ENCODE measurements around the gene MGLL. TPM values are rescaled to one million over a fixed set of nuclear protein-coding genes. Genes with fewer than 3 reads are reported as not detected.

The MGLL gene
- total RNA-seq, 2 donors from 2014 or later, result 123 to 200 TPM

GRCh38 chr3:127768346-127769008 lies 53.8 kb downstream of the MGLL start:
- TF ChIP-seq CTCF (IDR thresholded peaks at IDR 0.05), result no peak
- Histone ChIP-seq H3K27ac (peak overlapping the region; percentile 36), H3K4me1 (peaks cover 10% of the 10 kb centered on the region), H3K9ac (ENCODE audit: low read depth in 2 of 2, low read length in 2 of 2) (no peak overlapping the region), H3K9me3 (no peaks in the 10 kb centered on the region), H3K4me3 (no peak overlapping the region), H3K27me3 (no peaks in the 10 kb centered on the region), H3K36me3 (no peaks in the 10 kb centered on the region)
- intact Hi-C loops (cut with DNase I), result no loop called here
- no peak for DNase-seq

DNA sequence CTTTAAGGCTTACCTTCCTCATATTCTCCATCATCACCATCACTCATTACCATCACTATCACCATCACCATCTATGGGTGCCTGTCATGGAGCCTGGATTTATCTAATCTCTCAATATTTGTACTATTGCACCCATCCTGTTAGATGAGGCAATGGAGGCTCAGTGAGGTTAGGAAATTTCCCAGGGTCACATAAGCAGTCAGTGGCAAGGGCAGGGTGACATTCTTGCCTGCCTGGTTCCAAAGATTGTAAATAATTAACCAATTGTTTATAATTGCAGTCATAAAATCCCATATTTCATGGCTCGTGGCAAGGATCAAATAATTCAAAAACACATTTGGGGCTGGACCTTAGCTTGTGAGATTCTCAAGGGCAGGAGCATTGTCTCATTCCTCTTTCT lies 55.2 kb downstream of the MGLL start:
- DNase-seq, result no peak
- H3K36me3 ChIP-seq, result no peaks in the 10 kb centered on the region
- no peak overlapping the region for H3K4me3 ChIP-seq
- TF ChIP-seq CTCF (IDR thresholded peaks at IDR 0.05), result no peak
- no peak overlapping the region for H3K9ac ChIP-seq (ENCODE audit: low read depth in 2 of 2, low read length in 2 of 2)
- no peaks in the 10 kb centered on the region for H3K9me3 ChIP-seq
- H3K27me3 ChIP-seq, result no peaks in the 10 kb centered on the region
- intact Hi-C loops (cut with DNase I), result no loop called here
- H3K27ac ChIP-seq, result no peak overlapping the region
- peaks cover 10% of the 10 kb centered on the region for H3K4me1 ChIP-seq

- Histone ChIP-seq H3K9me3 (no peaks in the 10 kb centered on the region), H3K9ac (ENCODE audit: low read depth in 2 of 2, low read length in 2 of 2) (no peak overlapping the region), H3K4me3 (no peak overlapping the region), H3K4me1 (peaks cover 10% of the 10 kb centered on the region), H3K27ac (no peak overlapping the region), H3K36me3 (no peaks in the 10 kb centered on the region), H3K27me3 (no peaks in the 10 kb centered on the region)
- TF ChIP-seq CTCF (IDR thresholded peaks at IDR 0.05), result no peak
- intact Hi-C loops (cut with DNase I), result no loop called here
- DNase-seq, result no peak
Observed at GRCh38 chr3:127765735-127766134, 56.6 kb downstream of the MGLL start.

GRCh38 chr3:127764841-127765362 lies 57.4 kb downstream of the MGLL start:
- no peaks in the 10 kb centered on the region for H3K27me3 ChIP-seq
- no peaks in the 10 kb centered on the region for H3K36me3 ChIP-seq
- no peak for DNase-seq
- TF ChIP-seq CTCF (IDR thresholded peaks at IDR 0.05), result no peak
- no peak overlapping the region for H3K4me3 ChIP-seq
- H3K4me1 ChIP-seq, result peaks cover 10% of the 10 kb centered on the region
- intact Hi-C loops (cut with DNase I), result no loop called here
- no peak overlapping the region for H3K9ac ChIP-seq (ENCODE audit: low read depth in 2 of 2, low read length in 2 of 2)
- no peaks in the 10 kb centered on the region for H3K9me3 ChIP-seq
- H3K27ac ChIP-seq, result no peak overlapping the region

DNA sequence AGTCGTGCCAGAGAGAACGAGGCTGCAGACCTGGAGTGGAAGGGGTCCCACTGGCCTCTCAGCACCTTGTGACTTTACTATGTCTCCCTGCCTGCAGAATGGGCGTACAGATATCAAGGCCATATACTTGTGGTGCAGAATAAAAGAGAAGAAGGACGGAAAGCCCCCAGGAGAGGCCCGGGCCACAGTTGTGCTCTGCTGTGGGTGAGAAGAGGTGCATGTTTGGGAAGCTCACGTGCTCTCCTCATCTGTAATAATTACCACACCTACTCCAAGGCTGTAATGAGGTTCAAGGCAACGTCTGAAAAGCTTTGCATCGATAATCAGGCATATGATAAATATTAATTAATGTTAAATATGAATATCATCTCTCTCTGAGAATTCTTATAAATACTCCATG lies 58.0 kb downstream of the MGLL start:
- TF ChIP-seq CTCF (IDR thresholded peaks at IDR 0.05), result no peak
- H3K4me1 ChIP-seq, result peaks cover 10% of the 10 kb centered on the region
- H3K9ac ChIP-seq (ENCODE audit: low read depth in 2 of 2, low read length in 2 of 2), result no peak overlapping the region
- no peaks in the 10 kb centered on the region for H3K9me3 ChIP-seq
- no peak for DNase-seq
- H3K27ac ChIP-seq, result no peak overlapping the region
- H3K36me3 ChIP-seq, result no peaks in the 10 kb centered on the region
- no peaks in the 10 kb centered on the region for H3K27me3 ChIP-seq
- intact Hi-C loops (cut with DNase I), result no loop called here
- no peak overlapping the region for H3K4me3 ChIP-seq
